Astrocyte (in vitro differentiated cells and primary cell): ENCODE data around the gene POU2F2. TPM values are rescaled to one million over a fixed set of nuclear protein-coding genes. Genes with fewer than 3 reads are reported as not detected.

Experiments
- DNase-seq: peaks from one replicate; pipeline ENCODE4 v3.0.0-alpha.2; 2010; ENCODE audit warnings: low read depth
- FAIRE-seq: peaks from 2 replicates; lab custom pipeline; 2011; peaks lifted over from hg19 to GRCh38; lab: Jason Lieb, UNC
- H2AFZ ChIP-seq: 2 replicates; pipeline ENCODE4 v1.6.0; 2012; ENCODE audit warnings: low read depth, low read length, inconsistent platforms
- H3K27ac ChIP-seq: 2 replicates; pipeline ENCODE4 v1.5.1; 2011; ENCODE audit warnings: low read depth, low read length, inconsistent platforms
- H3K27me3 ChIP-seq: 2 replicates; pipeline ENCODE4 v1.6.0; 2011; ENCODE audit warnings: low read length, inconsistent platforms; ENCODE audit not compliant: insufficient read depth
- H3K36me3 ChIP-seq: 2 replicates; pipeline ENCODE4 v1.5.1; 2011; ENCODE audit warnings: low read length, inconsistent platforms; ENCODE audit not compliant: insufficient read depth
- H3K4me1 ChIP-seq: 2 replicates; pipeline ENCODE4 v1.5.1; 2011; ENCODE audit warnings: low read length, inconsistent platforms; ENCODE audit not compliant: insufficient read depth
- H3K4me2 ChIP-seq: 2 replicates; pipeline ENCODE4 v1.6.0; 2012; ENCODE audit warnings: low read length, inconsistent platforms
- H3K4me3 ChIP-seq: 2 replicates; pipeline ENCODE4 v1.5.1; 2011; ENCODE audit warnings: low read depth, mild to moderate bottlenecking, low read length, inconsistent platforms; ENCODE audit not compliant: insufficient read depth
- H3K79me2 ChIP-seq: 2 replicates; pipeline ENCODE4 v1.6.0; 2012; ENCODE audit warnings: mild to moderate bottlenecking, low read length, inconsistent platforms; ENCODE audit not compliant: insufficient read depth
- H3K9ac ChIP-seq: 2 replicates; pipeline ENCODE4 v1.6.0; 2012; ENCODE audit warnings: mild to moderate bottlenecking, low read length, inconsistent platforms
- H3K9me3 ChIP-seq: 2 replicates; pipeline ENCODE4 v1.5.1; 2012; ENCODE audit warnings: low read depth, mild to moderate bottlenecking, low read length, inconsistent platforms; ENCODE audit not compliant: insufficient read depth
- H4K20me1 ChIP-seq: 2 replicates; pipeline ENCODE4 v1.6.0; 2012; ENCODE audit warnings: low read length, inconsistent platforms; ENCODE audit not compliant: insufficient read depth
- H3K27ac Mint-ChIP-seq: one replicate; pipeline ENCODE4 v1.8.0; 2021; ENCODE audit warnings: mild to moderate bottlenecking, mixed read lengths; ENCODE audit not compliant: unreplicated experiment
- H3K27me3 Mint-ChIP-seq: one replicate; pipeline ENCODE4 v1.8.0; 2021; ENCODE audit warnings: low read depth, mixed read lengths; ENCODE audit not compliant: unreplicated experiment
- H3K36me3 Mint-ChIP-seq: one replicate; pipeline ENCODE4 v1.8.0; 2021; ENCODE audit warnings: low read depth, mixed read lengths; ENCODE audit not compliant: unreplicated experiment
- H3K4me1 Mint-ChIP-seq: one replicate; pipeline ENCODE4 v1.8.0; 2021; ENCODE audit warnings: low read depth, mixed read lengths; ENCODE audit not compliant: unreplicated experiment
- H3K4me3 Mint-ChIP-seq: one replicate; pipeline ENCODE4 v1.8.0; 2021; ENCODE audit warnings: mild to moderate bottlenecking, moderate library complexity, mixed read lengths; ENCODE audit not compliant: unreplicated experiment
- H3K9me3 Mint-ChIP-seq: one replicate; pipeline ENCODE4 v1.8.0; 2021; ENCODE audit warnings: mild to moderate bottlenecking, mixed read lengths; ENCODE audit not compliant: unreplicated experiment
- CTCF ChIP-seq: IDR thresholded peaks from 2 replicates; pipeline ENCODE4 v1.5.1; 2011; ENCODE audit warnings: low read depth, mild to moderate bottlenecking, inconsistent platforms, low read length, moderate library complexity; ENCODE audit not compliant: insufficient read depth
- EZH2 ChIP-seq: IDR thresholded peaks from 2 replicates; pipeline ENCODE4 v1.6.1; 2012; ENCODE audit warnings: mild to moderate bottlenecking, low read length, inconsistent platforms; ENCODE audit not compliant: insufficient read depth
- total RNA-seq: library from RNA; stranded (reverse); gene quantifications from 2 replicates; pipeline ENCODE4 v1.2.1, GENCODE V29; 2021

The POU2F2 gene
- total RNA-seq, 1 donor from 2014 or later: 8.3 TPM

- H3K9me3 ChIP-seq: no peaks in the 10 kb centered on the region
- H3K4me3 ChIP-seq: peak within 1 kb of the TSS; percentile 17
- no peak for FAIRE-seq
Measured at GRCh38 chr19:42069619-42070351, 62.5 kb downstream of the POU2F2 start, which contains the start of gene GRIK5. Gene GRIK5 (minus strand): TSS chr19:42070206. CDS start chr19:42065770, 4,436 bp downstream.

GRCh38 chr19:42068756-42069571 lies 63.3 kb downstream of the POU2F2 start:
- H3K27me3 Mint-ChIP-seq: peaks cover 8% of the 10 kb centered on the region
- FAIRE-seq: no peak
- Histone ChIP-seq H3K27ac (no peak overlapping the region), H3K4me3 (peak overlapping the region; percentile 17), H3K9ac (no peak overlapping the region), H2AFZ (no peak overlapping the region), H3K36me3 (no peaks in the 10 kb centered on the region), H3K9me3 (no peaks in the 10 kb centered on the region), H3K4me2 (peak overlapping the region; percentile 58), H3K27me3 (peaks cover 21% of the 10 kb centered on the region), H3K4me1 (no peaks in the 10 kb centered on the region), H3K79me2 (no peaks in the 10 kb centered on the region), H4K20me1 (peaks cover 18% of the 10 kb centered on the region)
- TF ChIP-seq CTCF: no peak
- TF ChIP-seq EZH2: peak; percentile 79
- peaks cover 2% of the 10 kb centered on the region for H3K36me3 Mint-ChIP-seq
- DNase-seq: no peak
- H3K27ac Mint-ChIP-seq: no peak overlapping the region
- no peak overlapping the region for H3K4me3 Mint-ChIP-seq
- H3K4me1 Mint-ChIP-seq: no peaks in the 10 kb centered on the region
- H3K9me3 Mint-ChIP-seq: no peaks in the 10 kb centered on the region

More at GRCh38 chr19:42069619-42070351, 62.5 kb downstream of the POU2F2 start, which contains the start of gene GRIK5:
- Histone ChIP-seq H3K4me2 (peak within 1 kb of the TSS; percentile 58), H4K20me1 (peaks cover 18% of the 10 kb centered on the region), H2AFZ (no peak within 1 kb of the TSS), H3K4me1 (no peaks in the 10 kb centered on the region), H3K27me3 (peaks cover 21% of the 10 kb centered on the region), H3K79me2 (no peaks in the 10 kb centered on the region), H3K9ac (no peak within 1 kb of the TSS), H3K36me3 (no peaks in the 10 kb centered on the region), H3K27ac (no peak within 1 kb of the TSS)
- H3K4me1 Mint-ChIP-seq: no peaks in the 10 kb centered on the region
- peak within 1 kb of the TSS; percentile 67 for H3K4me3 Mint-ChIP-seq
- DNase-seq: no peak
- H3K9me3 Mint-ChIP-seq: peaks cover 3% of the 10 kb centered on the region
- TF ChIP-seq CTCF: no peak
- peak; percentile 27 for TF ChIP-seq EZH2
- no peaks in the 10 kb centered on the region for H3K36me3 Mint-ChIP-seq
- no peak within 1 kb of the TSS for H3K27ac Mint-ChIP-seq
- H3K27me3 Mint-ChIP-seq: peaks cover 3% of the 10 kb centered on the region
